Measurements from ENCODE around the gene PARVB.
"Not testable (repeated sequence)": the region's sequence is repeated elsewhere in the genome, so short reads cannot be mapped to it uniquely, and the experiment has no call there.

- TF ChIP-seq CTCF (conservative IDR thresholded peaks at IDR 0.05); EZH2 (IDR thresholded peaks at IDR 0.05; ENCODE audit: low read depth): not testable (repeated sequence)
Observed at GRCh38 chr22:44110656-44111055, 86.6 kb downstream of the PARVB start.
